GM03348 (cell line): ENCODE results near the gene INTS2.
"Not testable (repeated sequence)": the region's sequence is repeated elsewhere in the genome, so short reads cannot be mapped to it uniquely, and the experiment has no call there.

Experiments
- DNase-seq: peaks from one replicate; pipeline ENCODE4 v3.0.0; 2012; ENCODE audit warnings: low spot score

INTS2 gene

DNA sequence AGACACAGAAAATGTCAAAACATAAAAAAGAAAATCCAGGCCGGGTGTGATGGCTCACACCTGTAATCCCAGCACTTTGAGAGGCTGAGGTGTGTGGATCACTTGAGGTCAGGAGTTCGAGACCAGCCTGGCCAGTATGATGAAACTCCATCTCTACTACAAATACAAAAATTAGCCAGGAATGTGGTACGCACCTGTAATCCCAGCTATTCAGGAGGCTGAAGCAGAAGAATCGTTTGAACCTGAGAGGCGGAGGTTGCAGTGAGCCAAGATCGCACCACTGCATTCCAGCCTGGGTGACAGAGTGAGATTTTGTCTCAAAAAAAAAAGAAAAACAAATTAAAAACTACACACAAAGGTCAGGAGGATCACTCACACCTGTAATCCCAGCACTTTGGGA lies 40.0 kb downstream of the INTS2 start:
- DNase-seq: not testable (repeated sequence)

- not testable (repeated sequence) for DNase-seq
These were observed 41.9 kb downstream of the INTS2 start for GRCh38 chr17:61885865-61886264.

GRCh38 chr17:61884864-61885263 lies 42.9 kb downstream of the INTS2 start:
- no peak for DNase-seq

- DNase-seq: no peak
These were observed 47.1 kb downstream of the INTS2 start for GRCh38 chr17:61880589-61881102.

DNA sequence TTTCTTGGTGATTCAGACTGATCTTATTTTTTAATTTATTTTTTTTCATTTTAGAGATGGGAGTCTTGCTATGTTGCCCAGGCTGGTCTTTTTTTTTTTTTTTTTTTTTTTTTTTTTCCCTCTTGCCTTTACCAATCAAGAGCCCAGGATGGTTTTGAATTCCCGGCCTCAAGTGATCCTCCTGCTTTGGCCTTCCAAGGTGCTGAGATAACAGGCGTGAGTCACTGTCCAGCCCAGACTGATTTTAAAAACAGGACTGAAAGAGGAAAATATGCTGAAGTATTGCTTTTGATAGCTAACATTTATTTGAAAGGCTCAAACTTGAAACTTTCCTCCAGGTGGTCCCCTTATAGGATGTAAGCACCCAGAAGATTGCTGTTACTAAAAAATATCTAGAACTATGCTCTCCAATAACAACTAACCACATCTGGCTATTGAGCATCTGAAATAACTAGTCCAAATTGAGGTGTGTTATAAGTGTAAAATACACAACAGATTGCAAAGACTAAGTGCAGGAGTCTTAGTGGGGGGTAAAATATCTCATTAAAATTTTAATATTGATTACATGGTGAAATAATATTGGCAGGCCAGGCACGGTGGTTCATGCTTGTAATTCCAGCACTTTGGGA lies 48.7 kb downstream of the INTS2 start:
- DNase-seq: no peak

DNA sequence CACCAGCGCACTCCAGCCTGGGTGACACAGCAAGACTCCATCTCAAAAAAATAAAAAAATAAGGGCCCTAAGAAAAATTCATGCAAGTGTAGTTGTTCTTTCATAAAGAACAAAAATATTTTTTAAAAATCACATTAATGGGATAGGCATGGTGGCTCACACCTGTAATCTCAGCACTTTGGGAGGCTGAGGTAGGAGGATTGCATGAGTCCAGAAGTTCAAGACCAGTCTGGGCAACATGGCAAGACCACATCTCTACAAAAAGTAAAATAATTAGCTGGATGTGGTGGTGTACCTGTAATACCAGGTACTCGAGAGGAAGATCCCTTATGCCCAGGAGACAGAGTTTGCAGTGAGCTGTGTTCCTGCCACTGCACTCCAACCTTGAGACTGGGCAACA lies 49.3 kb downstream of the INTS2 start:
- no peak for DNase-seq

GRCh38 chr17:61877837-61878236 lies 49.9 kb downstream of the INTS2 start:
- DNase-seq: no peak

DNA sequence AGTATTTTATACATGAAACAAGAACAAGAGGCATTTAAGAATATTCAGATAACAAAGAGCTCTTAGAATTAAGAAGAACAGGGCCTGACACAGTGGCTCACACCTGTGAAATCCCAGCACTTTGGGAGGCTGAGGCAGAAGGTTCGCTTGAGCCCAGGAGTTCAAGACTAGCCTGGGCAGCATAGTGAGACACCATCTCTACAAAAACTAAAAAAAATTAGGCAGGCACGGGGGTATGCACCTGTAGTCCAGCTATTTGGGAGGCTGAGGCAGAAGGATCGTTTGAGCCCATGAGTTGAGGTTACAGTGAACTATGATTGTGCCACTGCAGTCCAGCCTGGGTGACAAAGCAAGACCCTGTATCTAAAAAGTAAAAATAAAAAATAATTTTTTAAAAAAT lies 52.0 kb downstream of the INTS2 start:
- no peak for DNase-seq

- DNase-seq: no peak
These were observed 52.5 kb downstream of the INTS2 start for GRCh38 chr17:61875285-61875684.

DNA sequence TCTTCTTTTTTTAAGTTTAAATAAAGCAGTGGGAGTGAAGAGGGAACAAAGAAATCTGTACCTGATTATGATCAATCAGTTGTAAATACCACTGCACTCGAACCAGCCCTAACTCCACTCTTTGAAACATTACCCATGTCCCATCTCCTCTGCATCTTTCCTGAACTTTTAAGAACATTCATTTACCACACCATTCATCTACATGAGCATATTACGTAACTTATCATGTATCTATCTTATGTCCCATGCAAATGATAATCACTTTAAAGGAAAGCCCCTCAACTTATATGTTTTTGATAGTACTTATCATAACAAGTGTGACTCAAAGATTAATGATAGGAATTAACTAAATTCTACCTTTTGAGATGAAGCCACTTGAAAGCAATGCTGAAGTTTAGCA lies 53.7 kb downstream of the INTS2 start:
- DNase-seq: no peak

GRCh38 chr17:61872099-61872498 lies 55.7 kb downstream of the INTS2 start:
- DNase-seq: no peak

DNA sequence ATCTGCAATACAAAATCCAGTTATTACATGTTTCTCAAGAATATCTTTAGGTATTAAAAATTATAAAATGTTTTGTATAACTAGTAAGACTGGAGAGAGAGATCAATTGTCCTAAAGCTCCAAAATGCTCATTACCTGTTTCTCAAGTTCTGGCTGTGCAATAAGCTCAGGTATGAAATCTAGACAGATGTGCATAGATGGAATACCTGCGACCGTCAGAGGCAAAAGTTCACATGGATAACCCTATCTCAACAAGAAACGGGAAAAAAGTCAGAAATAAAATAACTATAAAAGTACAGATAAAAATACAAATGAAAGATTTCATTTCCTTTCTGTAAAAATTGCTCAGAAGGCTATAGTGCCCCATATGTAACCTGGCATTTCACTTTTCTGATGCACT lies 58.6 kb downstream of the INTS2 start:
- no peak for DNase-seq

DNA sequence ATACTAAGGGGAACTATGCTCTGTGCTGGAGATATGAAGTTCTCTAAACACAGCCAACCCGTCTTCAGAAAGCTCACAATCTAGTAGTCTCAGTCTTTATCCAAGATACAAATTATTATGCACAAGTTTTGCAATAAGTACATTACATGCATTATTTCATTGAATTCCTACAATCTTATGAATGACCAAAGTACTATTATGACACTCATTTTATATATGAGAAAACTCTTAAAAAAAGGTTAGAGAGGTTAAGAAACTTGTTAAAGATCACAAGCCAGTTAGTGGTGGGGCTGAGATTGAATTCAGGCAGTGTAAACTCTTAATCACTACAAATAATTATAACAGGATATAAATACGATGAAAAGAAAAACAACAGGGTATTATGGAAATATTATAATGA lies 59.7 kb downstream of the INTS2 start:
- no peak for DNase-seq

DNA sequence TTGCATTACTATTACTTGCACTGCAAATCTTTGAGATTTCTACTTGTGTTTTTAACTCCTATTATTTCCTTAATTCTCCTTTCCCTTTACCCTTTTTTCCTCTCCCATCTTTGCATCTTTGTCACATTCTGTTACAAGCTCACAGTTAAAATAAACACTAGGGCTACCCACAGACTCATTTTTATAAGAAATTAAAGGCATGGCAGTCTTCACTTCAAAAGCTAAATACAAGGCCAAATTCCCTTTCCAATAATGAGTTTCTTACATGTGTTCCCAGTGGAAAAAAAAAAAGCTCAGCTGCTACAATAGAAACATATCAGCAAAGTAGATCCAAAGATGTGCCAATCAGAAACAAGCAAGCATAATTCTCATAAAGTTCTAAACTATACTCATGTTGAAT lies 60.7 kb downstream of the INTS2 start:
- no peak for DNase-seq

DNA sequence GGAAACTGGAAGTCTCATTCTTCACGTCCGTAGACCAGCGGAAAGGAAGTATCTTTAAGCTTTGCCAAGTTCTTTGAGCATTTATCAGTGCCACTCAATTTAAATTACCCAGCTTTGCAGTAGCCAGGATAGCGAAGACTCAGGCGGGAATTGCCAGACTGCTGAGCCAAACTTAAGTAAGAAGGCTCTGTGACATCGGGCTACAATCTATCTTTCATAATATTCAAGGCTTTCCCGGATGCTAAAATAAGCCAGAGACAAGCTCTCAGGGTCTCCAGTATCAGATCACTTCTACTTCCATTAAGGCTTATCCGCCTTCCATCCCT lies 64.0 kb downstream of the INTS2 start:
- DNase-seq: no peak

DNA sequence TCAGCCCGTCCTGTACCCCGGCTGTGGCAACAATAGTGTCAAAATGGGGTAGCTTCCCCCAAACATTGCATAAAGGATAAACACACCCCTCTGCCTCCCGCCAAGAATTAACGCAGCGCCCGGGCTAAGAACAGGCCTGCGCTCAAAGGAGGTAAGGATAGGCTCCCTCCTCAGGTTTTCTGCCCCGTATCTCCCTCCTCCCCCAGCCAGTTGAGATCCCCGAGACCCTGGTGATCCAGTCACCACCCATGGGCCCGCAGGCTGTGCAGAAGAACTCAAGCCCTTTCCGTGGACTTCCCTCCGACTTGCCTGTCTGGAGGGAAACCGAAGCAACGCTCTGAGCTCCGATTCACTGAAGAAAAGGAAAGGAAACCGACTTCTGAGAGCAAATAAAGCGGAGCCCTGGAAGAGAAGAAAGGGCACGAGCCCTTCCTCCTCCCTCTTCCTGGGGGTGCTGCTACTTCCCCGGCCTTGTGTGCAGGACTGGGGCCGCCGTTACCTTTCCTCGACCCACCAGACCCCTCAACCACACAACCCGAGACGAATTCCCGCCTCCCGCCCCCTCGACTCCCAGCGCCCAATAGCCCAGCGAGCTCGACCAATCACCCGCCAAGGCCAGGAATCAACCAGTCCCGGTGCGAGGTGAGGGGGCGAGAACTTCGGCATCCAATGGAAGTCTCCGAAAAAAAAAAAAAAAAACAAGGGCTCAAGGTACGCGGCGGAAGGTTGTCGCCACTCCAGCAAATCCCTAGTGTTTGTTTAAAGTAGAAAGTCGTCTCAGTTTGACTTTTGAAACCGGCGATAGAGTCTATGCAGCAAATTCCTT lies 64.6 kb downstream of the INTS2 start, which contains the start of gene BRIP1:
Gene BRIP1, minus strand, starts transcription at position 554 of the 826 bp plus-strand sequence. CDS start 1,989 bp downstream, outside the sequence.
- DNase-seq: peak; percentile 97

GRCh38 chr17:61862105-61862574 lies 65.6 kb downstream of the INTS2 start:
- DNase-seq: no peak

DNA sequence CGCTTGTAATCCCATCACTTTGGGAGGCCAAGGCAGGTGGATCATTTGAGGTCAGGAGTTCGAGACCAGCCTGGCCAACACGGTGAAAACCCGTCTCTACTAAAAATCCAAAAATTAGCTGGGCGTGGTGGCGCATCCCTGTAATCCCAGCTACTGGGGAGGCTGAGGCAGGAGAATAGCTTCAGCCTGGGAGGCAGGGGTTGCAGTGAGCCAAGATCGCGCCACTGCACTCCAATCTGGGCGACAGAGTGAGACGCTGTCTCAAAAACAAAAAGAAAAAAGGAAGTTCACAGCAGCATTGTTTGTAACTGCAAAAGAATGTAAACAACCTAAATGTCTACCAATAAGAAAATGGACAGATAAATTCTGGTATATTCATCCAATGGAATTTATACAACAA lies 67.4 kb downstream of the INTS2 start:
- not testable (repeated sequence) for DNase-seq

DNA sequence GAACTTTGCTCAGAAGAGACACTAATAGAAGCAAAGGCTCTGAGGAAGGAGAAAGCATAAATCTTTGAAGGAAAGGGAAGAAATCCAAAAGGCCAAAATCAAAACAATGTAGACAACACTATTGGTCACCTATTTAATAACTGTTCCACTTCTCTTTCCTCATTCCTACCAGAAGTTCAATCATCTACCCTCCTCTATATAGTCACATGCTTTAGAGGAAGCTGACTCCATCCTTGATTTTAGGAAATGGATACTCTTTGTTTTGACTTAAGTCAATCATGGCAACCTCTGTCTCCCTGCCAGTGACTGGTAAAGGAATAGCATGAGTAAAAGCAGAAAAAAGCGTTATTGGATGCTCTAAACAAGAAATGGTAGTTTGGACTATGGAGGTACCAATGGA lies 71.7 kb downstream of the INTS2 start:
- DNase-seq: no peak

GRCh38 chr17:61852857-61853256 lies 74.9 kb downstream of the INTS2 start:
- no peak for DNase-seq

DNA sequence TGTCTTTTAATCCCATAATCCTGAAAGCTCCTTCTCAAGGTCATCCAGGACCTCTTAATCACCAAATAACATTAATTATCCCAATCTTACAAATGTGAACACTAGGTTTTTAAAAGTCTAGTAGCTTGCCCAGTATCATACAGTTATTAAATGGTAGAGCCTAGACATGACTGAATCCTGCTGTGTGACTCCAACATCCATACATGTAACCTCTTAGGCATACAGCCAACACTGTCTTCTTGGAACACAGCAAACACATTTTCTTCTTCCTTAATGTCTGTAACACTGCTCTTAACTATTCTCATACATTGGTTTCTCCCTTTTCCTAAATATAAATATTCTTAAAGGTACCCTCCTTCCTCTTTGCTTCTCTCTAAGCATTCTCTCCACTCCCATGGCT lies 78.1 kb downstream of the INTS2 start:
- no peak for DNase-seq

DNA sequence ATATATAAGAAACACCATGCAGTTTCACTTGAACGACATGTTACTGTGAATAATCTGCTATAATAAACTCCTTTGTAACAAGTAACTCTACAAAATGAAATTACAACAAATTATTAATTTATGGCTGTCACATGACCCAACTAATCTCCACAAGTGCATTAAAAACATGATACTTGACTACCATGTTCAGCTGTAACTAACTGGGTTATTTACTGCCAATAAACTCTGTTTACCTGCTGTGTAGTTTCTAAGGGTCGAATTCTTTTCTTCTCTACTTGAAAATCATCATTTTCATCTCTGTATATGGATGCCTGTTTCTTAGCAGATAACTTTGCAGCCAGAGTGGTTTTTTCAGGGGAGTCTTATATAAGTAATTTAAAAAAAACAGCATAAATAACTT lies 78.9 kb downstream of the INTS2 start:
- DNase-seq: no peak

- DNase-seq: no peak
These were observed 79.5 kb downstream of the INTS2 start for GRCh38 chr17:61848247-61848646.
